HG03175 (cell line): ENCODE results near the gene CLDN4.
"Not testable (repeated sequence)": the region's sequence is repeated elsewhere in the genome, so short reads cannot be mapped to it uniquely, and the experiment has no call there.

Experiments
- ATAC-seq: cut with Tn5 transposase; IDR thresholded peaks from one replicate; pipeline ENCODE4 v1.9.1; 2021; ENCODE audit warnings: mild to moderate bottlenecking, moderate library complexity; ENCODE audit not compliant: unreplicated experiment

The CLDN4 gene

DNA sequence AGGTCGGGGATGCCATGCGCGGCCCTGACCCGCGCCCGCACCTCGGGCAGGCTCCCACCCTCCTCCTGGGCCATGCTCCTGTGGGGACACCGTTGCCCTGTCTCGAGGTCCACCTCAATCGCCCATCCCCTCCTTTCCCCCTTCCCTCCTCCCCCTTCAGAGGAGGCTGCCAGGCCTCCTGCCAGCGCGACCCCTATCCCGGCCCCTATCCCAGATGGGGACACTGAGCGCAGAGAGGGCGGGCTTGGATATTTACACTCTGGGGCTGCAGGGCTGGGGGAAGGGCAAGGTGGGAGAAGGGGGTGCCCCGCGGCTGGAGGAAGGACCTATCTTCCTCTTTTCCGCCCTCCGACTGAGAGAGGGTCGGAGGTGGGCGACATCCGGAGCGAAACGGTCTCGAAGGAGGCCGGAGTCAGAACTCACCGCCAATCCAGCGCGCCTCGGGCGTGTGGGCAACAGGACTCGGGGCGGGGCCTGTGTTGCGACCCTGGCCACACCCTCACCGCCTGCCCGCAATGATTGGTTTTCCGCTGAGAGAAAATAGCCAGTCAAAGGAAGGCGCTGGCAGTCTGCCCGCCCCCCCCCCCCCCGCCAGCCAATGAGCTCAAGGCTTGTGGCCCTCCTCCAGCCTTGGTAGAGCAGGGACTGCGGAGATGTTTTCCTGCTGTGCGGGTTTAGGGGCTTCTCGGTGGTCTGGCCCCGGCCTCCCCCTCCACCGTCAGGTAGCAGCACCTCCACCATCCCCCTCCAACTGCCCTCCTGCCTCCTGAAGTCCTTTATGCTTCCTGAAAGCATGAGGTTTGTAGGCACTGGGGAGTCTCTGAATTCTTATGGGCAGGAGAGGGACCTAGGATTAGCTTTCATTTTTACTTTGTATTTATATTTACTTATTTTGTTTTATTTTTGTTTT lies 11.5 kb downstream of the CLDN4 start, which contains the start of gene METTL27:
TSS of gene METTL27 (minus strand) at position 450 of the 910 bp plus-strand sequence. CDS start at position 74, 376 bp downstream.
- ATAC-seq = peak; percentile 96

DNA sequence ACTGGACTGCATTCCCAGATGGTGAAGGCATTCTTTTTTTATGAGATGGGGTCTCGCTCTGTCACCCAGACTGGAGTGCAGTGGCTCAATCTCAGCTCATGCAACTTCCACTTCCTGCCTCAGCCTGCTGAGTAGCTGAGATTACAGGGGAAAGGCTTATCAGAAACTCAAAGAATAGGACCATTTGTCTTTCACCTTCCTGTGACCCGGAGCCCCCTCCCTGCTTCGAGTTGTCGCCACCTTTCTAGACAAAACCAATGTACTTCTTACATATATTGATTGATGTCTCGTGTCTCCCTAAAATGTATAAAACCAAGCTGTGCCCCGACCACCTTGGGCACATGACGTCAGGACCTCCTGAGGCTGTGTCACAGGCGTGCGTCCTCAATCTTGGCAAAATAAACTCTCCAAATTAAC lies 13.3 kb downstream of the CLDN4 start:
- no peak for ATAC-seq

DNA sequence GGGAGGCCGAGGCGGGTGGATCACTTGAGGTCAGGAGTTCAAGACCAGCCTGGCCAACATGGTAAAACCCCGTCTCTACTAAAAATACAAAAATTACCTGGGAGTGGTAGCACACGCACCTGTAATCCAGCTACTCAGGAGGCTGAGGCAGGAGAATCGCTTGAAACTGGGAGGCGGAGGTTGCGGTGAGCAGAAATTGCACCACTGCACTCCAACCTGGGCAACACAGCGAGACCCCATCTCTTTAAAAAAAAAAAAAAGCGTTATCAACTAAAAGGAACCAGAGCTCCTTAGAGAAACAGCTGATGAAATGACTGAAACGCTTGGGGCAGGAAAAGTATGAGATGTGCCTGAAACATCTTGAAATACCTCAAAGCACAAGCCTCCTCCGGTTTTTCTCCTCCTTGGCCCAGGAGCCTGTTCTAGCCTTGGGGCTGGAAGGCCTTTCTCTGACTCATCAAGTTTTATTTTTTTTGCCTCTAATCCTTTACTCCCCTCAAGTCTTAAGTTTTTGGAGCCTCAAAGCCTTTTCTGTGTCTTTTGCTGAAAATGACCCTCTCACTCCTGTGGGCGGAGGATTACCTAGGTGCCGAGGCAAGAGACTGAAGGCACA lies 14.2 kb downstream of the CLDN4 start:
- ATAC-seq = no peak

DNA sequence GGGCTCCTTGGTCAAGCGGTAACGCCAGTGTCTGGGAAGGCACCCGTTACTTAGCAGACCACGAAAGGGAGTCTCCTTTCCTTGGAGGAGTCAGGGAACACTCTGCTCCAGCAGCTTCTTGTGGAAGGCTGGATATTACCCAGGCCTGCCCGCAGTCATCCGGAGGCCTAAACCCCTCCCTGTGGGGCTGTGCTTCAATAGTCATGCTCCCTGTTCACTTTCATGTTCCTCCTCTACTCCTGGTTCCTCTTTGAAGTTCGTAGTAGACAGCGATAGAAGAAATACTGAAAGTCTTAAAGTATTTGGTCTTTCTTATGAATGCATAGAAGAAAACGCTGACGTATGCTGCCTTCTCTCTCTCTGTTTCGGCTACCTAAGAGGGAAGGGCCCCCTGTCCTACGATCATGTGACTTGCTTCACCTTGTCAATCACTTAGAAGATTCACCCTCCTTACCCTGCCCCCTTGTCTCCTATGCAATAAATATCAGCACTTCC lies 15.0 kb downstream of the CLDN4 start:
- not testable (repeated sequence) for ATAC-seq

DNA sequence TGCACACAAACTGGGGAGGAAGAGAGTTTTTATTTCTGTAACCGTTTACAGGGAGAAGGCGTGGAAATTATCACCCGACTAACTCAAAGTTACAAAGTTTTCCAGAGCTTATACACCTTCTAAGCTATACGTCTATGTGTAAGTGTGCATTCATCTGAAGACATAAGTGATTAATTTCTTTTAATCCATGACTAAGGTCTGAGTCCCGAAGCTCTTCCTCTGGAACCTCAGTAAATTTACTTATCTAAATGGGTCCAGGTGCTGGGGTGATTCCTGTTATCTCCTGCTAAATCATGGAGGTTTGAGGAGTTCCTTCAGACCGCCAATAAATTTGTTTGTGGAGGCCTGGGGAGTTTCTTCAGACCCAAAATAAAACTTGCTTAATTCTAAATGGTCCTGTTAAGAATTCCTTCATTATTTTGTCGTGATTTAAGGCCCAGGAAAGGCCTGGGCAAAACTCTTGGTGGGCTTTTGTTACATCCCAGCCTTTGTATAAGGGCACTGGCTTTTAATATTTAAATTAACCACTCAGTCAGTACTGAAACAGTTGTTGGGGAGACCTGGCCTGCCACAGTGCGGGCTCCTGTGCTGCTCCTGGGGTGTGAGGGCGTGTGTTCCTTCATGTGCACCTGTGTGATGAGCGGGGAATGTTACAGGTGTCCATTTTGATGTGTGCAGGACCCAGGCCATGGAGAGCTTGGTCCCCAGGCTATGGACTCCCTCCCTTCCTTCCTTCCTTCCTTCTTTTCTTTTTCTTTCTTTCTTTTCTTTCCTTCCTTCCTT lies 17.3 kb downstream of the CLDN4 start:
- ATAC-seq = no peak

DNA sequence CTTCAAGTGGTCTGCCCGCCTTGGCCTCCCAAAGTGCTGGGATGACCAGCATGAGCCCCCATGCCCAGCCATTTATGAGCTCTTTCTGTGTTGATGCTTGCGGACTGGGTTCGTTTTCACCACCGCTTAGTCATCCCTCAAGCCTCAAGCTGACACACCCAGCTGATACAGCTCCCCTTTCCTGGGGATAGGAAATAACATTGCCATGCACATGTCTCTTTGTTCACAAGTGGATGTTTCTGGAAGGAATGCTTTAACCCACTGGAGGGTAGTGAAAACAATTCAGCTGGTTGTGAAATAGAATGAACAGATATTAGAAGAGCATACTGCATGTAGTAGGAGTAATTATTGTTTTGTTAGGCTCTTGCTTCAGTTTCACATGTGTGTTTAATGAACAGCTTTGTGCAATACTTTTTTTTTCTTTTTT lies 20.0 kb downstream of the CLDN4 start:
- ATAC-seq = no peak

DNA sequence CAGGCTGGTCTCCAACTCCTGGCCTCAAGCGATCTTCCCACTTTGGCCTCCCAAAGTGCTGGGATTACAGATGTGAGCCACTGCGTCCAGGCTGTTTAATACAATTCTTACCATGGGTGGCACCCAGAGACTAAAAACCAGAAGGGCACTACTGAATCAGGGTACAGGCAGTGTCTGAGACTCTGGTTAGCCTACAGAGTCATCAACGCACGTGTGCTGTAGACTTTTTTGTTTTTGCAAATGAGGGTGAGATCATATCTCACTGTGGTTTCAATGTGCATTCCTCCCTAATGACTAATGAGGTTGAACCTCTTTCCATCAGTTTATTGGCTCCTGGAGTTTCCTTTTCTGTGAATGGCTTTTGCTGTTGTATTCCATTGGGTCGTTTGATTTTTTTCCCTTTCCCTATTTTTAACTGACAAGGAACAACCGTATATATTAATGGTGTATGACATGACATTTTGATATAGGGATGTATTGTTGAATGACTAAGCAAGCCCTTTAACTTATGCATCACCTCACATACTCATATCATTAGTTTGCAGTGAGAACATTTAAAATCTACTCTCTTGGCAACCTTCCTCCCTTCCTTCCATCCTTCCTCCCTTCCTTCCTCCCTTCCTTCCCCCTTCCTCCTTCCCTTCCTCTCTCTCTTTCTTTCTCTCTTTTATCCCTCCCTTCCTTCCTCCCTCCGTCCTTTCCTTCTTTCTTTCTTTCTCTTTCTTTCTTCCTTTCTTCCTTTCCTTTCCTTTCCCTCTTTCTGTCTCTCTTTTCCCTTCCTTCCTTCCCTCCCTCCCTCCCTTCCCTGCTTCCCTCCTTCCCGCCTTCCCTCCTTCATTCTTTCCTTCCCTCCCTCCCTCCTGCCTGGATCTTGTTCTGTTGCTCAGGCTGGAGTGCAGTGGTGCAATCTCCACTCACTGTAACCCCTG lies 20.9 kb downstream of the CLDN4 start:
- ATAC-seq = peak; percentile 78

DNA sequence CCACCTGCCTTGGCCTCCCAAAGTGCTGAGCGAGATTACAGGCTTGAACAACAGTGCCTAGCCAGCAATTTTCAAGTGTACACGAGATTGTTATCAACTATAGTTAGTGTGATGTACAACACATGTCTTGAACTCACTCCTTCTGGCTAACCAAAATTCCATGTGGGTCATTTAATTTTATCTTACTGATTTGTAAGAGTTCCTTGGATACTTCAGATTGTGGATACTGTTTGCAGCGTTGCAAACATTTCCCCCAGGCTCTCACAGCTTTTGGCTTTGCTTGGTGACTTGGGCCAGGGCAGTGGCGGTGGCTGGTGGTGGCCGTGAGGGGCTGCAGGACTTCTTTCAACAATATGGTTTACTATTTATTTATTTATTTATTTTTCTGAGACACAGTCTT lies 21.7 kb downstream of the CLDN4 start:
- no peak for ATAC-seq

DNA sequence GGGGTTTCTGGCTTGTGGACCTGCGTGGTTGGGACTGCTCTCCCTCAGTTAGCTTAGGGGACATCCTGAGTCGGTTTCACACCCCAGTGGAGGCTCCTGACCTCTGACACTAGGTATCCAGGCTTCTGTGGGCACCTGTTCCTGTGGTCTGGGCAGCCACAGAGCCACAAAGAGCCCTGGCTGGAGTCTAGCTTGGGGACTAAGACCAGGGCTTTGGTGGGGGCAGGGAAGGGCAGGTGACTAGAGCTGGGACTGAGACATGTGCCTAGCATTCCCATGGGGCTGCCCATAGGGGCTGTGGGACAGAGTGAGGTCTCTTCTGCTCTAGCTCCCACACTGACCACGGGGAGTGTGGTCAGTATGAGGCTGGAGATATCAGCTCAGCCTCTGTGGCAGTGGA lies 26.1 kb downstream of the CLDN4 start:
- ATAC-seq = no peak

DNA sequence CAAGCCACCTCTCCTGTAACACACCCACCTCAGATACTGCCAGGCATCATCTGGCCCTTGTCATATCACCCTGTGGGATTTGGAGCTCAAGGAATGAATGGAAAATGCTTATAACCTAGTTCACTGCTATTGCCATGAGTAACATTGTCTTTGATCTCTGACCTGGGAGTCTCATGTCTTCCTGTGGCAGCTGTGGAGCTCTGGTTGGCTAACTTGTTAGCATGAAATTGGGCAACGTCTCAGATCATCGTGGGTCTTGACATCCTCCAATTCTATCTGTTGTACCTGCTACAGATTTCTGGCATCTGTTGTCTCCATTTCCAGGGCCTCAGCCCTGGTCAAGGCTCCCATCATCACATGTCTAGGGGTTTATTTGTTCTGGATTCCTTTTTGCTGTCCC lies 28.0 kb downstream of the CLDN4 start:
- no peak for ATAC-seq

DNA sequence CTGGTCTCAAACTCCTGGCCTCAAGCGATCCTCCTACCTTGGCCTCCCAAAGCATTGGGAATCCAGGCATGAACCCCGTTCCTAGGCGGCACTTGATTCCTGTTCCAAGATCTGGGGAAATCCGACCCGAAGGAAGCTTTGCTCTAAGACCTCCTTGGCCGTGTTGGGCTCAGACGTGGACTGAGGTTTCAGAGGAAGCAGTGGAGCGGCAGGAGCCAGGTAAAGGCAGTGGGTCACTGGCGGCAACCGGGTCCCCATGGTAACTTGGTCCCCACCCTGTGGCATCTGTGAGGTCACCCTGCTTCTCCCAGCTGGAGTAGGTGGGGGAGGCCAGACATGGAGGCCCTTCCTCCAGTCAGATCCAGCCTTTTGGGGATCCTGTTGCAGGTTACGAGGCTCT lies 30.1 kb downstream of the CLDN4 start, which contains the start of gene TMEM270:
TSS of gene TMEM270 (plus strand) at position 301 of the 400 bp plus-strand sequence. CDS start at position 337, 36 bp downstream.
- no peak for ATAC-seq

DNA sequence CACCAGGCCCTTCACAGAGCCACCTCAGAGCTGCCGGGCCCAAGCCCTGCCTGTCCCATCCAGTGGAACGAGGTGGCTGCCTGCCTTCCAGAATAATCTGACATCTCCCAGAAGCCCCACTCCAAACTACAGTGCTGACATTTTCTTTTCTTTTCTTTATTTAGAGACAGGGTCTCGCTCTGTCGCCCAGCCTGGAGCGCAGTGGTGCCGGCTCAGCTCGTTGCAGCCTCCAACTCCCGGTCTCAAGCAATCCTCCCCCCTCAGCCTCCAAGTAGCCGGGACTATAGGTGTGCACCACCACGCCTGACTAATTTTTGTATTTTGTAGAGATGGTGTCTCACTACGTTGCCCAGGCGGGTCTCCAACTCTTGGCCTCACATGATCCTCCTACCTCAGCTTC lies 30.5 kb downstream of the CLDN4 start:
- no peak for ATAC-seq

DNA sequence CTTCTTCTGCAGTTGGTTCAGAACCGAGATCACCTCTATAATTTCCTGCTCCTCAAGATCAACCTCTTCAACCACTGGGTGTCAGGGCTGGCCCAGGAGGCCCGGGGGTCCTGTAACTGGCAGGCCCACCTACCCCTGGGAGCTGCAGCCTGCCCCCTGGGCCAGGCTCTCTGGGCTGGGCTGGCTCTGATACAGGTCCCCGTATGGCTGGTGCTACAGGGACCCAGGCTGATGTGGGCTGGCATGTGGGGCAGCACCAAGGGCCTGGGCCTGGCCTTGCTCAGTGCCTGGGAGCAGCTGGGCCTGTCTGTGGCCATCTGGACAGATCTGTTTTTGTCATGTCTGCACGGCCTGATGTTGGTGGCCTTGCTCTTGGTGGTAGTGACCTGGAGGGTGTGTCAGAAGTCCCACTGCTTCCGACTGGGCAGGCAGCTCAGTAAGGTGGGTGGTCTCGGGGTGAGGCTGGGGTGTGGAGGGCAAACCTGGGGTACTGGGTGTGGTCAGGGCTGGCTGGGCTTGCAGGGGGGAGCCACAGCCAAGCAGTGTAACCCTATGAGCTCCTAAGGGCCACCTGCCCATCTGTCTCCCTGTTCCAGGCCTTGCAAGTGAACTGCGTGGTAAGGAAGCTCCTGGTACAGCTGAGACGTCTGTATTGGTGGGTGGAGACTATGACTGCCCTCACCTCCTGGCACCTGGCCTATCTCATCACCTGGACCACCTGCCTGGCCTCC lies 34.4 kb downstream of the CLDN4 start:
- ATAC-seq = no peak

DNA sequence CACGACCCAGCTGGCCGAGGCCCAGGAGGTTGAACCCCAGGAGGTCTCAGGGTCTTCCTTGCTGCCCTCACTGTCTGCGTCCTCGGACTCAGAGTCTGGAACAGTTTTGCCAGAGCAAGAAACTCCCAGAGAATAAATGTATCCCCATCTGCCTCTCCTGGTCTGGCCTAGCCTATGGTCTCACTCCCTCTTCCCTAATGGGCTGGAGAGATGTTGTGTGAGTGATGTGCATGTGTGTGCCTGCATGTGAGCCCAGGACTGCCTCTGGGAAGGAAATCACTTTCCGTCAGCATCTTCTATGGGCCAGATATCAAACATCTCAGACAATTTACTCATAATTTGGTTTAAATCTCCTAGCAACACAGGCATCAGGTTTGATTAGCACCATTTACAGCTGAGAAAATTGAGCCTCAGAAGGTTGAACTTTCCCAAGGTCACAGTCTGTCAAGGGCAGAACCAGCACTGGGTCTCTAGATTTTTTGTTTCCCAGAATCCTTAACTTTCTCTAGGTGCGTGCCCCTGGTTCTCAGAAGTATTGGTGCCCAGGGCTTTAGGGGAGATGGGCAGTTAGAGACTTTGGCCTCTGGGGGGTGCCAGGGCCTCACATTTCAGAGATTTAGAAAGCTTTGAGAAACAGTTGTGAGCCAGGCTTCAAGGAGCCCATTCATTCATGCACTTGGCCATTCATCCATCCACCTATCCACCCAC lies 35.1 kb downstream of the CLDN4 start:
- ATAC-seq = no peak

DNA sequence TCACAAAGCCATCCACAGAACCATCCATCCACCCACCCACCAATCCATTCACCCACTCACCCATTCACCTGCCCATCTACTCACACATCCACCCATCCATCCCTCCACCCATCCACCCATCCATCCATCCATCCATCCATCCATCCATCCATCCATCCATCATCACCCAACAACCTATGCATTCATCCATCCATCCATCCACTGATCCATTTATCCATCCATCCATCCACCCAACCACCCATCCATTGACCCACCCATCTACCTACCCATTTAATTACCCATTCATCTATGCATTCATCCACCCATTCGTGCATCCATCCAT lies 35.6 kb downstream of the CLDN4 start:
- ATAC-seq = no peak

DNA sequence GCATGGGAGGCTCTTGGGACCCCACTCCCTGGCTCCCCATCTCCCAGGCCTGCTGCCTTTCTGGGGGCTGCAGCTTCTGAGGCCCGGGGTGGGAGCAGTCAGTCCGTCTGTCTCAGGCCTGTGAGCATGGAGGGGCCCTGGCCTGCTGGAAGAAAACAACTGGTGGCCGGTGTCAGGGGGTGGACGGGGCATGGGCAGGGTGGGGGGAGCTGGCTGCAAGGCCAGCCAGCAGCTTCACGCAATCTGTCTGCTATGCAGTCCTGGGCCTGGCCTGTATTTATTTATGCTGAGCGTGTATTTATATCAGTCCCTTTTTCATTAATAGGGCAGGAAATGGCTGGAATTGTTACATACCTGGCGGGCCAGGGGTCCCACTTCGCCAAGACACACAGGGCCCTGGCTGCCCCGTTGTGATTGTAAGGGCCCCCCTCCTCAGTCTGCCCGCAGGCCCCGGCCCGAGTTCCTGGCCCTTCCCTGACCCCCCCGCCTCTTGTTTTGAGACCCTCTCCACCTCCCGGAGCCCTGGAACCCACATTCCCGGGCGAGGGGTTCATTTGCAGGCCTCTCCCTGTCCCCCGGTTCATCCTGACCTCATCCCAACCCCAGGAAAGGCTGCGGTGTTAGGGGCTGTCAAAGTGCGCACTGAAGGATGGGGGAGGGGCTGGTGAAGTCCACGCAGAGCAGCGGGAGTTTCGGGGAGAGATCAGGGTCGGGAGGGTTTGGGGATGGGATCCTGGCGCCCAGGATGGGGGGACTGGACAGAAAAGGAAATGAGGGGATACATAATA lies 38.4 kb downstream of the CLDN4 start:
- no peak for ATAC-seq

DNA sequence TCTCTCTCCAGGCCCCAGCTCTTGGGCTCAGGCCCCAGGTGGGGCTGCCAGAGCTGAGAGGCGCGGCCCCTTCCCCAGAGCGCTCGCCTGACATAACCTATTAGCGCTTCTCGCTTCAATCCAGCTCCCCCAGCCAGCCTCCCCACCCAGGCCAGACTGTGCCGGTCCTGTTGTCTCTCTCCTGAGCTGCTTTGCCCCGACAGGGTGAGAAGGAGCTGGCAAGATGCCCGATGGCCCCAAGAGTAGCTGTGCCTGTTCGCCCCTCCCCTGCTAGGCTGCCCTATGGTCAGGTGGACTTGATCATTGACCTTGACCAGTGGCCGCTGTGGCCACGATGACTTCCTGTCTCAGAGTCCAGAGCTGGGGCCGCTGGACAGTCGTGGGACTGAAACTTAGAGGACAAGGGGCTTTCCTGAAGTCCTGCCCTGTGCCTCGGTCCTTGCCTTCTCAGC lies 39.3 kb downstream of the CLDN4 start:
- no peak for ATAC-seq
